ENCODE data around the gene MMP21. TPM values are rescaled to one million over a fixed set of nuclear protein-coding genes. Genes with fewer than 3 reads are reported as not detected.
A peak's percentile ranks its signal among the peaks of the same experiment; 100 is the strongest.

Gene MMP21
- polyA plus RNA-seq, 3 donors: 0.28 TPM; not detected in 2

- H3K36me3 Mint-ChIP-seq: peaks cover 54 to 62% of the 10 kb centered on the region in 2 donors
- H3K27me3 Mint-ChIP-seq (ENCODE audit: low read depth in 3 of 3): no peaks in the 10 kb centered on the region
- H3K9ac ChIP-seq (ENCODE audit: insufficient read depth, low read length, poor library complexity, severe bottlenecking): no peak overlapping the region
- no peaks in the 10 kb centered on the region for H3K27me3 ChIP-seq (ENCODE audit: control insufficient read depth in 2 of 2, insufficient read depth in 2 of 2, low read length in 2 of 2)
- H3K4me3 Mint-ChIP-seq: no peak overlapping the region
- H3K79me2 ChIP-seq (ENCODE audit: insufficient read depth, low read length): no peaks in the 10 kb centered on the region
- no CpG with 5 or more reads among the region's 1 CpG for WGBS (ENCODE audit: insufficient coverage)
- no peak overlapping the region for H3K27ac ChIP-seq (ENCODE audit: low read depth in 1 of 2, low read length in 2 of 2)
- no peaks in the 10 kb centered on the region for H3K4me1 Mint-ChIP-seq
- no peak overlapping the region for H2AFZ ChIP-seq (ENCODE audit: insufficient read depth, low read depth, low read length, poor library complexity, severe bottlenecking)
- no peaks in the 10 kb centered on the region for H3K9me3 ChIP-seq (replicated peaks in 1 of 2; ENCODE audit: control insufficient read depth in 1 of 2, insufficient read depth in 1 of 2, low read length in 2 of 2)
- no peaks in the 10 kb centered on the region for H3K4me1 ChIP-seq (ENCODE audit: control insufficient read depth in 1 of 2, insufficient read depth in 2 of 2, low read length in 2 of 2)
- TF ChIP-seq, protein P1, sequence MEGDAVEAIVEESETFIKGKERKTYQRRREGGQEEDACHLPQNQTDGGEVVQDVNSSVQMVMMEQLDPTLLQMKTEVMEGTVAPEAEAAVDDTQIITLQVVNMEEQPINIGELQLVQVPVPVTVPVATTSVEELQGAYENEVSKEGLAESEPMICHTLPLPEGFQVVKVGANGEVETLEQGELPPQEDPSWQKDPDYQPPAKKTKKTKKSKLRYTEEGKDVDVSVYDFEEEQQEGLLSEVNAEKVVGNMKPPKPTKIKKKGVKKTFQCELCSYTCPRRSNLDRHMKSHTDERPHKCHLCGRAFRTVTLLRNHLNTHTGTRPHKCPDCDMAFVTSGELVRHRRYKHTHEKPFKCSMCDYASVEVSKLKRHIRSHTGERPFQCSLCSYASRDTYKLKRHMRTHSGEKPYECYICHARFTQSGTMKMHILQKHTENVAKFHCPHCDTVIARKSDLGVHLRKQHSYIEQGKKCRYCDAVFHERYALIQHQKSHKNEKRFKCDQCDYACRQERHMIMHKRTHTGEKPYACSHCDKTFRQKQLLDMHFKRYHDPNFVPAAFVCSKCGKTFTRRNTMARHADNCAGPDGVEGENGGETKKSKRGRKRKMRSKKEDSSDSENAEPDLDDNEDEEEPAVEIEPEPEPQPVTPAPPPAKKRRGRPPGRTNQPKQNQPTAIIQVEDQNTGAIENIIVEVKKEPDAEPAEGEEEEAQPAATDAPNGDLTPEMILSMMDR (IDR thresholded peaks at IDR 0.05): no peak
- H3K27ac Mint-ChIP-seq: no peak overlapping the region
- no peaks in the 10 kb centered on the region for H4K20me1 ChIP-seq (ENCODE audit: insufficient read depth, low read length)
- H3K4me2 ChIP-seq (replicated peaks; ENCODE audit: extremely low read depth, low read length, poor library complexity, severe bottlenecking): no peak overlapping the region
- peaks cover 0 to 1% (median 0%) of the 10 kb centered on the region in 7 donors for H3K9me3 Mint-ChIP-seq
- DNase-seq: no peak
- intact Hi-C loops (cut with micrococcal nuclease): no loop called here
- peaks cover 48 to 82% of the 10 kb centered on the region in 2 donors for H3K36me3 ChIP-seq (replicated peaks in 1 of 2; ENCODE audit: control insufficient read depth in 1 of 2, insufficient read depth in 2 of 2, low read length in 2 of 2)
- H3K4me3 ChIP-seq (replicated peaks in 1 of 3; ENCODE audit: low read depth in 2 of 3, low read length in 3 of 3): no peak overlapping the region
These were observed 32.4 kb upstream of the MMP21 start for GRCh38 chr10:125808047-125808446.

DNA sequence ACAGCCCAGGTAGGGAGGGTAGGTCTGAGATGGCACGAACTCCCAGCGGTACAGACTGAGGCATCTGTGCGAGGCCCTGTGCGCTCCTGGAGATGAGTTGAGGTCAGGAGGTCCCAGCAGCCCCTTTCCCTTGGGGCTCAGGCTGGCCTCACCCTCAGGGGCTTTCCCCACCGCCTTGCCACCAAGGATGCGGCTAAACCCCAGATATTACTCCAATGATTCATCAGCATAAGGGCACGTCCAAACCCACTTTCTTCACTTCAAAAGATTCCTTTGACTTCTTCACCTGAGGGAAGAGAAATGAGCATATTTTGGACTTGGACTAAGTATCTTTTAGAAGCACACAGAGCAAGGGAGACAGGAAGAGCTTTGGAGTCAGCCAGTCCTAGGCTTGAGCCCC lies 27.1 kb upstream of the MMP21 start:
- peaks cover 44 to 62% of the 10 kb centered on the region in 2 donors for H3K36me3 Mint-ChIP-seq
- WGBS (ENCODE audit: insufficient coverage): 100% methylated on average over 2 of the region's 7 CpGs
- Histone ChIP-seq H3K36me3 (replicated peaks in 1 of 2; ENCODE audit: control insufficient read depth in 1 of 2, insufficient read depth in 2 of 2, low read length in 2 of 2) (peaks cover 36 to 88% of the 10 kb centered on the region in 2 donors), H3K4me2 (replicated peaks; ENCODE audit: extremely low read depth, low read length, poor library complexity, severe bottlenecking) (no peak overlapping the region), H3K4me3 (replicated peaks in 1 of 3; ENCODE audit: low read depth in 2 of 3, low read length in 3 of 3) (no peak overlapping the region), H3K27me3 (ENCODE audit: control insufficient read depth in 2 of 2, insufficient read depth in 2 of 2, low read length in 2 of 2) (no peaks in the 10 kb centered on the region), H3K9me3 (replicated peaks in 1 of 2; ENCODE audit: control insufficient read depth in 1 of 2, insufficient read depth in 1 of 2, low read length in 2 of 2) (no peaks in the 10 kb centered on the region), H3K9ac (ENCODE audit: insufficient read depth, low read length, poor library complexity, severe bottlenecking) (no peak overlapping the region), H3K4me1 (ENCODE audit: control insufficient read depth in 1 of 2, insufficient read depth in 2 of 2, low read length in 2 of 2) (no peaks in the 10 kb centered on the region), H3K79me2 (ENCODE audit: insufficient read depth, low read length) (no peaks in the 10 kb centered on the region), H3K27ac (ENCODE audit: low read depth in 1 of 2, low read length in 2 of 2) (no peak overlapping the region), H2AFZ (ENCODE audit: insufficient read depth, low read depth, low read length, poor library complexity, severe bottlenecking) (no peak overlapping the region), H4K20me1 (ENCODE audit: insufficient read depth, low read length) (no peaks in the 10 kb centered on the region)
- TF ChIP-seq, protein P1 (IDR thresholded peaks at IDR 0.05): no peak
- DNase-seq: no peak
- no peaks in the 10 kb centered on the region for H3K9me3 Mint-ChIP-seq
- no peaks in the 10 kb centered on the region for H3K4me1 Mint-ChIP-seq
- intact Hi-C loops (cut with micrococcal nuclease): no loop called here
- H3K27me3 Mint-ChIP-seq (ENCODE audit: low read depth in 3 of 3): peaks cover 0 to 2% (median 0%) of the 10 kb centered on the region in 3 donors
- H3K4me3 Mint-ChIP-seq: no peak overlapping the region
- peak overlapping the region in 1 of 7 donors; percentile 41 for H3K27ac Mint-ChIP-seq

Measured in CD14-positive monocyte (primary cell).